Karpas-422 (cell line): ENCODE measurements around the gene RNF166. TPM values are rescaled to one million over a fixed set of nuclear protein-coding genes. Genes with fewer than 3 reads are reported as not detected.

ENCODE experiments used
- DNase-seq: peaks from one replicate; pipeline ENCODE4 v3.0.0-alpha.2; 2015
- H2AFZ ChIP-seq: fragments of 200-600 bp; sonication (generic); 2 replicates; pipeline ENCODE4 v1.6.1; 2014; ENCODE audit warnings: antibody characterized with exemption, low read length, mixed read lengths
- H3K27ac ChIP-seq: fragments of 200-600 bp; sonication (generic); 2 replicates; pipeline ENCODE4 v1.5.1; 2014; ENCODE audit warnings: mild to moderate bottlenecking, low read length, moderate library complexity
- H3K27me3 ChIP-seq: fragments of 200-600 bp; sonication (generic); 2 replicates; pipeline ENCODE4 v1.6.1; 2014; ENCODE audit warnings: low read length, mixed read lengths
- H3K36me3 ChIP-seq: fragments of 200-600 bp; sonication (generic); 2 replicates; pipeline ENCODE4 v1.6.1; 2014; ENCODE audit warnings: low read length, mixed read lengths; ENCODE audit not compliant: insufficient read depth
- H3K4me1 ChIP-seq: fragments of 200-600 bp; sonication (generic); 2 replicates; pipeline ENCODE4 v1.6.1; 2014; ENCODE audit warnings: mild to moderate bottlenecking, low read length, mixed read lengths
- H3K4me2 ChIP-seq: fragments of 200-600 bp; sonication (generic); 2 replicates; pipeline ENCODE4 v1.6.1; 2014; ENCODE audit warnings: low read length, low read depth, mild to moderate bottlenecking; ENCODE audit not compliant: poor library complexity, severe bottlenecking
- H3K4me3 ChIP-seq: fragments of 200-600 bp; sonication (generic); 2 replicates; pipeline ENCODE4 v1.5.1; 2014; ENCODE audit warnings: mild to moderate bottlenecking, antibody characterized with exemption, low read length, mixed read lengths
- H3K79me2 ChIP-seq: fragments of 200-600 bp; sonication (generic); 2 replicates; pipeline ENCODE4 v1.6.1; 2014; ENCODE audit warnings: mild to moderate bottlenecking, low read length, mixed read lengths
- H3K9ac ChIP-seq: fragments of 200-600 bp; sonication (generic); 2 replicates; pipeline ENCODE4 v1.6.0; 2014; ENCODE audit warnings: low read length
- H3K9me2 ChIP-seq: fragments of 200-600 bp; sonication (generic), shearing (Covaris generic); replicated peaks from 2 replicates; pipeline ENCODE4 v1.6.0; 2014; ENCODE audit warnings: mild to moderate bottlenecking, low read length, moderate library complexity; ENCODE audit not compliant: insufficient read depth
- H3K9me3 ChIP-seq: fragments of 300-700, 200-600 bp; sonication (generic); 2 replicates; pipeline ENCODE4 v1.6.1; 2014; ENCODE audit warnings: low read length, mixed read lengths
- H4K20me1 ChIP-seq: fragments of 200-600 bp; sonication (generic); 2 replicates; pipeline ENCODE4 v1.6.1; 2014; ENCODE audit warnings: mild to moderate bottlenecking, antibody characterized with exemption, low read length, low read depth; ENCODE audit not compliant: insufficient read depth
- total RNA-seq: library from RNA; depleted of rRNA; stranded (reverse); fragments of >200 nt; shearing (Covaris generic); gene quantifications from 2 replicates; pipeline ENCODE4 v1.2.3, GENCODE V29; 2014; ENCODE audit warnings: low replicate concordance

RNF166 gene
- total RNA-seq, 1 experiment from 2014 or later: 16.9 TPM

DNA sequence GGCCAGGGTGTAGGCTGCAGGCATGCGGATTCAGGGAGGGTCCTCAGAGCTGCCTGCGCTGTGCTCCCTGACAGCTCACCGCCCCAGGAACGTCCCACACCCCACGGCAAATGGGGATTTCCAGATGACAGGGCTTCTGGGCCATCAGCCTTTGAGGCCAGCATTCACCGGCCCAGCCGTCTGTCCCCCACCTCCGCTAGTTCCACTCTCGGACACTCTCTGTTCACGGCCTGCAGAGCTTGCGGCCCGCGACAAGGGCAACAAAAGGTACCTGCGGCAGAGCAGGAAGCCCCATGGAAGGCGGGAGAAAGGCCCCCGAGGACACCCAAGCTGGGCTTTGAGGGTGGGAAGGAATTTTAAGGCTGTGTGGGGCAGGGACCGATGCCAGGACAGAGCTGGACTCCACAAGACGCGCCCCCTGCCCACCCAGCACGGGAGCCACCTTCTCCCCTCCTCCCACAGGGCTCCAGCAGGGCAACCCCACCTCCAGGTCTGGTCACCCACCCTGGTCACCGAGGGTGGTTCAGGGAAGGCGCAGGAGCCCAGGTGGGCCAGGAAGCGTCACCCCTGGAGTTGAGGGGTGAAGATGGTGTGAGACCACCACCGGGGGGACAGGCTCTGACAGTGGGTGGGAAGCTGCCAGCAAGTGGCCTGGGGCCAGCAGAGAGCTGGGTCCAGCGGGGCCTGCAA, 49.8 kb downstream of the RNF166 start:
- H3K9me2 ChIP-seq: no peaks in the 10 kb centered on the region

GRCh38 chr16:88655733-88656281, 50.4 kb downstream of the RNF166 start:
- H4K20me1 ChIP-seq: peaks cover 4% of the 10 kb centered on the region; the same call in 1 of the 2 replicates
- no peak overlapping the region for H3K9ac ChIP-seq
- H3K27ac ChIP-seq: no peak overlapping the region
- H3K9me2 ChIP-seq: no peaks in the 10 kb centered on the region
- H3K36me3 ChIP-seq: no peaks in the 10 kb centered on the region
- H3K4me2 ChIP-seq: no peak overlapping the region
- no peak overlapping the region for H2AFZ ChIP-seq
- no peaks in the 10 kb centered on the region for H3K27me3 ChIP-seq
- no peaks in the 10 kb centered on the region for H3K9me3 ChIP-seq
- peaks cover 22% of the 10 kb centered on the region for H3K4me1 ChIP-seq
- no peak for DNase-seq
- peaks cover 19% of the 10 kb centered on the region for H3K79me2 ChIP-seq
- no peak overlapping the region for H3K4me3 ChIP-seq

More for the DNA sequence above, 49.8 kb downstream of the RNF166 start:
- H4K20me1 ChIP-seq: peaks cover 4% of the 10 kb centered on the region; the same call in 1 of the 2 replicates
- H3K36me3 ChIP-seq: no peaks in the 10 kb centered on the region
- H3K27me3 ChIP-seq: no peaks in the 10 kb centered on the region
- no peak for DNase-seq
- no peak overlapping the region for H3K4me3 ChIP-seq
- H2AFZ ChIP-seq: no peak overlapping the region
- H3K9ac ChIP-seq: no peak overlapping the region
- H3K27ac ChIP-seq: no peak overlapping the region
- H3K9me3 ChIP-seq: no peaks in the 10 kb centered on the region
- H3K4me2 ChIP-seq: no peak overlapping the region
- peaks cover 23% of the 10 kb centered on the region for H3K4me1 ChIP-seq
- peaks cover 25% of the 10 kb centered on the region for H3K79me2 ChIP-seq

- H3K36me3 ChIP-seq: no peaks in the 10 kb centered on the region
- H3K4me1 ChIP-seq: peaks cover 23% of the 10 kb centered on the region
- H3K9me3 ChIP-seq: no peaks in the 10 kb centered on the region
- H3K9me2 ChIP-seq: no peaks in the 10 kb centered on the region
- H2AFZ ChIP-seq: no peak overlapping the region
- no peak overlapping the region for H3K9ac ChIP-seq
- no peak for DNase-seq
- H3K27ac ChIP-seq: no peak overlapping the region
- peaks cover 7% of the 10 kb centered on the region for H4K20me1 ChIP-seq
- H3K79me2 ChIP-seq: peaks cover 20% of the 10 kb centered on the region
- H3K27me3 ChIP-seq: no peaks in the 10 kb centered on the region
- no peak overlapping the region for H3K4me2 ChIP-seq
- H3K4me3 ChIP-seq: no peak overlapping the region
Observed at GRCh38 chr16:88655053-88655732, 51.0 kb downstream of the RNF166 start.

GRCh38 chr16:88654363-88655052, 51.7 kb downstream of the RNF166 start:
- no peak overlapping the region for H3K9ac ChIP-seq
- H3K4me2 ChIP-seq: no peak overlapping the region
- H3K79me2 ChIP-seq: peaks cover 20% of the 10 kb centered on the region
- no peaks in the 10 kb centered on the region; the same call in 1 of the 2 replicates for H3K36me3 ChIP-seq
- no peak overlapping the region for H2AFZ ChIP-seq
- H3K4me1 ChIP-seq: peaks cover 30% of the 10 kb centered on the region
- no peak for DNase-seq
- peaks cover 10% of the 10 kb centered on the region for H4K20me1 ChIP-seq
- H3K4me3 ChIP-seq: no peak overlapping the region
- no peaks in the 10 kb centered on the region for H3K9me3 ChIP-seq
- no peaks in the 10 kb centered on the region for H3K27me3 ChIP-seq
- H3K27ac ChIP-seq: no peak overlapping the region
- no peaks in the 10 kb centered on the region for H3K9me2 ChIP-seq

- no peak overlapping the region for H3K9ac ChIP-seq
- H3K4me1 ChIP-seq: peaks cover 34% of the 10 kb centered on the region
- no peak overlapping the region for H3K4me3 ChIP-seq
- no peak overlapping the region for H3K4me2 ChIP-seq
- no peaks in the 10 kb centered on the region; the same call in 1 of the 2 replicates for H3K36me3 ChIP-seq
- no peaks in the 10 kb centered on the region for H3K27me3 ChIP-seq
- peaks cover 16% of the 10 kb centered on the region for H4K20me1 ChIP-seq
- no peak overlapping the region for H2AFZ ChIP-seq
- no peak for DNase-seq
- peaks cover 18% of the 10 kb centered on the region for H3K79me2 ChIP-seq
- H3K9me3 ChIP-seq: no peaks in the 10 kb centered on the region
- H3K9me2 ChIP-seq: no peaks in the 10 kb centered on the region
- no peak overlapping the region for H3K27ac ChIP-seq
Observed at GRCh38 chr16:88653596-88654362, 52.4 kb downstream of the RNF166 start.

GRCh38 chr16:88653101-88653500, 53.1 kb downstream of the RNF166 start:
- no peak for DNase-seq
- Histone ChIP-seq H2AFZ (no peak overlapping the region), H3K4me3 (no peak overlapping the region), H3K27ac (no peak overlapping the region), H3K27me3 (no peaks in the 10 kb centered on the region), H3K4me2 (no peak overlapping the region), H3K9me3 (no peaks in the 10 kb centered on the region), H4K20me1 (peaks cover 21% of the 10 kb centered on the region), H3K4me1 (peaks cover 34% of the 10 kb centered on the region), H3K79me2 (peaks cover 18% of the 10 kb centered on the region), H3K9me2 (no peaks in the 10 kb centered on the region), H3K36me3 (no peaks in the 10 kb centered on the region; the same call in 1 of the 2 replicates), H3K9ac (no peak overlapping the region)

- Histone ChIP-seq H3K9ac (0 out of 2 replicates have a peak overlapping the region, but pooled peaks have one; percentile 99), H3K9me3 (no peaks in the 10 kb centered on the region), H3K4me2 (peak overlapping the region; percentile 97), H3K27me3 (no peaks in the 10 kb centered on the region), H3K36me3 (no peaks in the 10 kb centered on the region; the same call in 1 of the 2 replicates), H4K20me1 (peaks cover 25% of the 10 kb centered on the region), H3K9me2 (no peaks in the 10 kb centered on the region), H3K27ac (no peak overlapping the region), H3K79me2 (peaks cover 18% of the 10 kb centered on the region), H2AFZ (no peak overlapping the region), H3K4me3 (no peak overlapping the region), H3K4me1 (peaks cover 34% of the 10 kb centered on the region)
- DNase-seq: no peak
Observed at GRCh38 chr16:88652762-88653063, 53.5 kb downstream of the RNF166 start.
